Stimulated activated naive CD8-positive, alpha-beta T cell treated with anti-CD3 and anti-CD28 coated beads, Interleukin-15, Interleukin-2, amounts not matched to agents 100 ng/mL and 50 ng/mL, for 24 hours (primary cell): ENCODE results near the gene LPP.

Source experiments
- H3K27ac Mint-ChIP-seq: one replicate; pipeline ENCODE4 v1.8.0; 2021; ENCODE audit warnings: mild to moderate bottlenecking, mixed read lengths
- H3K27me3 Mint-ChIP-seq: one replicate; pipeline ENCODE4 v1.8.0; 2021; ENCODE audit warnings: mixed read lengths
- H3K36me3 Mint-ChIP-seq: one replicate; pipeline ENCODE4 v1.8.0; 2021; ENCODE audit warnings: low read depth, mixed read lengths
- H3K4me1 Mint-ChIP-seq: one replicate; pipeline ENCODE4 v1.8.0; 2021; ENCODE audit warnings: low read depth, mixed read lengths
- H3K4me3 Mint-ChIP-seq: one replicate; pipeline ENCODE4 v1.8.0; 2021; ENCODE audit warnings: mild to moderate bottlenecking, mixed read lengths
- H3K9me3 Mint-ChIP-seq: one replicate; pipeline ENCODE4 v1.8.0; 2021; ENCODE audit warnings: mixed read lengths

The LPP gene

DNA sequence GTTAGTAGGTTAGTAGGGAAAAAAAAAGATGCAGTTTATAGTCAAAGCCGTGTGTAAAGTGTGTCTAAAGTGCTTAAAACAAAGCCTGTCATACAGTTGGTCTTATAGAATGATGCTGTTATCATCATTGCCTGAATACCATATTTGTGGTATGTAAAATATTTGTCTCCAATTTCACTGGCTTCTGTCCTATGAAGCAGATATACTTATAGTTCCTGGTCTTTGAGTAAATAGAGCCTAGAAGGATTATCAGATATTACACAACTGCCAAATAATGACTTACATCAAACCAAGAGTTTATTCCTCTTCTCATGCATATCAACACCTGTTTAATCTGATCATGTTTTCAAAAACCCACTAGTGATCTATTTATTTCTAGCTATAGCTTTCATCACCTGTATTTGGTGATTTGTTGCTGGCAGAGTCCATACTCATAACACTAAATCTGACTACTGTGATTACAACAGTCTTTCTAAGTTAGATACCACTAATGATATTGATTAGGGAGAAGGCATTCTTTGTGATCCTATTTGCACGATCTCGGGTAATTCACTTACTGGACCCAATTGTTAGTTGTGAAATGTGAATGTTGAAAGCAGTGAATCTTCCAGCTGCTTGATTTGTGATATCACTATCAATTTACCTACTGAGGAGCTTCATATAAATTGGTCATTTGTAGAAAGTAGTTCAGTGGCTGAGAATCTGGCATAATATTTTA is 413.7 kb downstream of the LPP start:
- Mint-ChIP-seq H3K27me3 (no peaks in the 10 kb centered on the region), H3K9me3 (no peaks in the 10 kb centered on the region), H3K27ac (no peak overlapping the region), H3K4me3 (no peak overlapping the region), H3K36me3 (peaks cover 9% of the 10 kb centered on the region), H3K4me1 (peaks cover 9% of the 10 kb centered on the region)

DNA sequence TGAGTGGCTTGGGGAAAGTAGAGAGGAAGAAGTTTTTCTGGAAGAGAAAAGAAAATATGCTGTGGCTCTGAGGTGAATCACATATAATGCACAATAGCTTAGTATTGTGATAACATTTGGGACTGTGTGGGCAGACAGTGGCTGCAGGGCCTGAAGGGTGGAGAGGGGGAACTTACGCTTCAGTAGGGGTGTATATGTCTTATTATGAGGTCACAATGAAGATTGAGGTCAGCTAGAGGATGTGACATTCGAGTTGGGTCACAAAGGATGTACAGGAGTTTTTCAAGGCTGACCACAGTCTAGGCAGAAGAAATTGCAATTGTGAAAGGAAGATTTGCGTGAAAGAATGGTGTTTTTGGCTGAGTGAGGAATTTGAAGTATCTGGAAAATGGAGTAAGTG is 414.8 kb downstream of the LPP start:
- H3K27me3 Mint-ChIP-seq = no peaks in the 10 kb centered on the region
- no peak overlapping the region for H3K4me3 Mint-ChIP-seq
- peaks cover 12% of the 10 kb centered on the region for H3K4me1 Mint-ChIP-seq
- H3K9me3 Mint-ChIP-seq = no peaks in the 10 kb centered on the region
- no peak overlapping the region for H3K27ac Mint-ChIP-seq
- H3K36me3 Mint-ChIP-seq = peaks cover 5% of the 10 kb centered on the region

DNA sequence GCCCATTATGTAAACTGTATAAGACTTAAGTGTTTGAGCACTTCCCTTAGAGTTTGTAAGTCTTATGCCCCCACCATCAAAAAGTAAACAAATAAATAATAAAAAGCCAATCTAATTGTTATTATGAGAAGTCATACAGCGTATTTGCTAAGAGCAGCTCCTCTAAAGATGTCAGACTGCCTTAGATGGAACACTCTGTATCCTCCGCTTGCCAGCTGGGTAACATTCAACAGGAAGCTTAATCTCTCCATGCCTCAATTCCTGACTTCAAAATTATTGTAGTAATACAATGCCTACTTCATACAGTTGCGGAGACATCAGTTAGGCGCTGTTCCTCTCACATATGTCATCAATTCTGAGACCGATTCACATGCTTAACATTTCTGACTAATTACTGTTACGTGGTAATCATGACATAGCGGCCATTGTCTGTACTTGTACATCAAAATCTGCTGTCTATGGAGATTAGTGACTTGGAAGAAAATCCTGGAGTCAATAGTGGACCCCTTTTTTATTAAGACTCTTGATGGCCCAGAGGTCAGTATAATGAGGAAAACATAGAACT is 417.7 kb downstream of the LPP start:
- Mint-ChIP-seq H3K27me3 (no peaks in the 10 kb centered on the region), H3K36me3 (peaks cover 5% of the 10 kb centered on the region), H3K4me1 (peaks cover 12% of the 10 kb centered on the region), H3K27ac (no peak overlapping the region), H3K9me3 (no peaks in the 10 kb centered on the region), H3K4me3 (no peak overlapping the region)

DNA sequence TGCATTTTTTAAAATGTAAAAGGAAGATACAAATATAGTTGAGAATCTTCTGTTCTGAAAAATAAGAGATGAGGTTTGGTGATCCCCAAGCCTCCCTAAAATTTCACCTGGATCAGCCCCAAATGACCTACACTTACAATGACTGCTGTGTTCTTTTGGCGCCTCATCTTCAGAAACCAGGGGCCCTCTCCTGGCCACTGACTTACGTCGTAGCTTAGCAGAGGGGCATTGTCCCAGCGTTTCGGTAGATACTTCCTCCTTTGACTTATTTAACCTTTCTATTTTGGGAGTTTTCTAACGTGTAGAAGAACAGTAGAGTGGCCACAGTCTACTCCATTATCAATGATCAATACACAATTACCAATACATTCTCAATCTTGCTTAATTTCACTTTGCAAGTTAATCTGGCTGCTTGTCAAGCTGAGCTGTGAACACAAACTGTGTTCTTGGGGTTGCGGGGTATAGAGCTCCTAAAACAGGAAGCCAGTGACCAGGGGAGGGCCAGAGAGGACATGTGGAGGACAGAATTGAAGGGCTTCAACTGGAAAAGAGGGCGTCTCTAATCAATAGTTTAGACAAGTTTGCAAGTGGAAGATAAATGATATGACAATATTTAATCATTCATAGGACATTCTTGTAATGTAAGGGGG is 419.5 kb downstream of the LPP start:
- Mint-ChIP-seq H3K4me3 (no peak overlapping the region), H3K4me1 (peaks cover 18% of the 10 kb centered on the region), H3K27ac (no peak overlapping the region), H3K9me3 (no peaks in the 10 kb centered on the region), H3K27me3 (no peaks in the 10 kb centered on the region), H3K36me3 (peaks cover 5% of the 10 kb centered on the region)

DNA sequence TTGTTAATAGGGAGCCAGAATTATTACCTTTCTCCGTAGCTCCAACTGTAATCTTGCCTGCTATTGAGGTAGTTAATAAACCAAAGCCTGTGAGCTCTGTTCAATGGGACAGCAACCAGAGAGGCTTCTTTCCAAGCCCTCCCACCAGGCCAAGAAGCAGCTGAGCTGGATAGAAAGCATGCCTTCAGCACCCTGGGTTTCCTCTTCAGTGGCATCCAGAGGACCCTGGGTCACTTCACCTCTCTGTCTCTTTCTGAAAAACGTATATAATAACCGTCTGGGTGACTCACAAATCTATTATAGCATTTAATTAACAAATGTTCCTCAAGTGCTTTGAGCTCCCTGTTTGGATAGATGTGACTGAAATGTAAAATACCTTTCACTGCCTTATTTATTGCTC is 420.0 kb downstream of the LPP start:
- Mint-ChIP-seq H3K4me1 (peaks cover 18% of the 10 kb centered on the region), H3K36me3 (peaks cover 9% of the 10 kb centered on the region), H3K4me3 (no peak overlapping the region), H3K27me3 (no peaks in the 10 kb centered on the region), H3K9me3 (no peaks in the 10 kb centered on the region), H3K27ac (no peak overlapping the region)

DNA sequence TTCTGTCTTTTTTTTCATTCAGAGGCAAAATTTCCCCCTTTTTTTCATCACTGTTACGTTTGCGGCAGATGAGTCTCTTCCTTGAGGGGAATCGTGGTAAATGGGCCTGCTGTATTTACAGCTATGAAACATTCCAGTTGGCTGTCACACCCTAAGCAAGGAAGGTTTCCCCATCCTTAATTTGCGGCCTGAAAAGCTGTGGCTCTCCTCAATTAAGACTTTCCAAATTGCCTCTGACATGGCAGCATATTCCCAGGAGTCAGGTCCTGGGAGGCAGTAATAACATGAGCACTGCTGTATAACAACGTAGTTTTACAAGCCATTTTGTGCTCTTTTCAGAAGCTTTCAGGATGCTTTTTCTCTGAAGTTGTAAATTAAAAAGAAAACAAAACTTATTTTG is 420.9 kb downstream of the LPP start:
- no peaks in the 10 kb centered on the region for H3K27me3 Mint-ChIP-seq
- peaks cover 10% of the 10 kb centered on the region for H3K36me3 Mint-ChIP-seq
- no peaks in the 10 kb centered on the region for H3K9me3 Mint-ChIP-seq
- H3K4me1 Mint-ChIP-seq = peaks cover 23% of the 10 kb centered on the region
- H3K27ac Mint-ChIP-seq = no peak overlapping the region
- H3K4me3 Mint-ChIP-seq = no peak overlapping the region

DNA sequence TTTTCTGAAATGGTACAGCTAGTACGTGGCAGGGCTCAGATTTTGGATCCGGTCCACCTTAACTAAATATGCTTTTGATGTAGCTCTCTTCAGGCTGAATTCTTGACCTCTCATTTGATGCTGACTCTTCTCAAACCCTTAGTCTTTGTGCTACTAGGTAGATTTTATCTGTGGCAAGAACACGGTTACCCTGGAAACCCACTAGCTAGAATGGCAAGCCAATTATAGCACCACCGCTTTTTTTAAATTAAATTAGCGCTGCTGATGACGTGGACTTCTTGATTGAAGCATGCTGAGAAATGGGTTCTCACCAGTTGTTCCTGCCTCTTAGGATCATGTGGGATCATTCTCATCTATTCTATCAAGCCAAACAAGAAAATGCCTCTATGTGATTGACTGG is 421.5 kb downstream of the LPP start:
- no peak overlapping the region for H3K4me3 Mint-ChIP-seq
- no peaks in the 10 kb centered on the region for H3K9me3 Mint-ChIP-seq
- peaks cover 29% of the 10 kb centered on the region for H3K4me1 Mint-ChIP-seq
- H3K36me3 Mint-ChIP-seq = peaks cover 10% of the 10 kb centered on the region
- no peak overlapping the region for H3K27ac Mint-ChIP-seq
- no peaks in the 10 kb centered on the region for H3K27me3 Mint-ChIP-seq

DNA sequence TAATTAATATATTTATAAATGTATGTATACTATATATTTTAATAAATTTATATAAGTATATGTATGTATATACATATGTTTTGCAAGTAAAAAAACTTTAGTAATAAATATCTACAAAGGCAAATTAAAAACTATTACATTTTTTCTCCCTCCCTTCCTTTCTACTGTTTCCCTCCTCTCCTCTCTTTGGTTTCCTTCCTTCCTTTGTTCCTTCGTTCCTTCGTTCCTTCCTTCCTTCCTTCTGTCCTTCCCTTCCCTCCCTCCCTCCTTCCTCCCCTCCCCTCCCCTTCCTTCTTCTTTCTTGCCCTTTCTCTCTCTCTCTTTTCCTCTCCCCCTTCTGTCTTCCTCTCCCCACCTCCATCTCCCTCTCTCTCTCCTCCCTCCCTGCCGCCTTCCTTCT is 423.6 kb downstream of the LPP start:
- Mint-ChIP-seq H3K27me3 (no peaks in the 10 kb centered on the region), H3K4me1 (peaks cover 36% of the 10 kb centered on the region), H3K27ac (no peak overlapping the region), H3K9me3 (no peaks in the 10 kb centered on the region), H3K36me3 (peaks cover 5% of the 10 kb centered on the region), H3K4me3 (no peak overlapping the region)

DNA sequence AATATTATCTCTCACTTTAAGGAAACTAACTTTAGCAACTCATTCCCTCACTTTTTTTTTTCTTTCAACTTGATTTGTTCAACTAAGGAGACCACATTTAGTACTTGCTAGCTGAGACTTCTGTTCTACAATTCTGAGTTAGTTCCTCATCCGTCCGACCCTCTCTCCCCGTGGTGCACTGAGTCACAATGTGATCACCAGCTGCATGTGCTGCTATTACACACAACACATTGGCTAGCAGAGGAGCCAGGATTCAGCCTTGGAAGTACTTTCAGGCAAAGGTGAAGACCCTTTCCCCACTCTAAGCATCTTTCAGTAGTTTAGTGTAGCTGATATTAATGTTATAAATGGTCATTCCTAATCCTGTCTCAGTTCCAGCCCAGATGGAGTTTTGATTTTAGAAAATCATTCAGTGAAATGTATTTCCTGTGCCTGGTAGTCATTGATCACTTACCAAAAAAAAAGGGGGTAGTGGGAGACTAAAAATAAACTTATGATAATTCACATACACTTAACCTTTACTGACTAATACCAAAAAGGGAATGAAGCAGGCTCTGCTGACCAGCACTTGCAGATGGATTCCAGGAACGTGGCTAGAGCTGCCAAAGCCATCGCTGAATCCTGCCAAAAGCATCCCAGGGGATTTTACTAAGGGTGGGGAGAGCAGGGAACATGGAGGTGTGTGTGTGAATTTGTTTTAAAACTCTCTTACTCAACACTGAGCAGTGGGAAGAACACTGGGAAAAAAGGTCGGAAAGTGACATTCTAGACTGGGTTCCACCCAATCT is 424.8 kb downstream of the LPP start:
- Mint-ChIP-seq H3K4me1 (peaks cover 33% of the 10 kb centered on the region), H3K36me3 (peaks cover 5% of the 10 kb centered on the region), H3K4me3 (no peak overlapping the region), H3K27ac (peak overlapping the region; percentile 62), H3K9me3 (no peaks in the 10 kb centered on the region), H3K27me3 (no peaks in the 10 kb centered on the region)

DNA sequence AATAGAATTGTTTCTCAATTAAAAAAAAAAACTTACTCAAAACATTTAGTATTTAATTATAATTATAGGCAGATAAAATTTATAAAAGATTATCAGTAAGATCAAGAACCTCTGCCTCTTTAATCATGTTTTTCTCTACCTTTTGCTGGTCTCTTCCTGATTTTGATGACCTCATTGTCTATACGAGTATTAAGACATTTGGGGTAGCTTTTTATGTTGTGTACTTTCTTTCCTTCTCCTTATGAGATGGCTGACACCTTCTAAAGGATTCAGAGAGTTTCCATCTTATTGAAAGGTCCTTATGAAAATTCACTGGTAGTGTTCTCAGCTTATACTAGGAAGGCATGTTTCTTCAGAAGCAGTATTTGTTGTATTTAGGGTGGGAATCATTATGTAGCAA is 426.3 kb downstream of the LPP start:
- no peak overlapping the region for H3K4me3 Mint-ChIP-seq
- H3K9me3 Mint-ChIP-seq = no peaks in the 10 kb centered on the region
- H3K27me3 Mint-ChIP-seq = no peaks in the 10 kb centered on the region
- H3K27ac Mint-ChIP-seq = peak overlapping the region; percentile 33
- H3K4me1 Mint-ChIP-seq = peaks cover 33% of the 10 kb centered on the region
- H3K36me3 Mint-ChIP-seq = peaks cover 5% of the 10 kb centered on the region

DNA sequence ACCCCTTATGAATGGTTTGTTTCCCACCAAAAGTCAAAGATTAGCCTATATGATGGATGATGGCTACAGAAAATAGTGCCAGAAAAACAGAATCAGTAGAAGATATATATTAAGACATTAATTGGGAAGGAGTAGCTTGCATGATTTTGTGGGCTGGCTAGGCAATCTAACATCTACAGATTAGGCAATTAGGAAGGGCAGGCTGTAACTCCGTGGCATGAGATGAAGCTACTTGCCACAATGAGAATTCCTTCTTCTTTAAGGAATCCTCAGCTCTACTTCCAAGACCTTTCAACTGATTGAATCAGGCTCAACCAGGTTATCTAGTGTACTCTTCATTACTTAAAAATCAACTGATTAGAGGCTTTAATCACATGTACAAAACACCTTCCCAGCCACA is 426.7 kb downstream of the LPP start:
- Mint-ChIP-seq H3K4me1 (peaks cover 34% of the 10 kb centered on the region), H3K9me3 (no peaks in the 10 kb centered on the region), H3K4me3 (no peak overlapping the region), H3K27ac (no peak overlapping the region), H3K36me3 (peaks cover 5% of the 10 kb centered on the region), H3K27me3 (no peaks in the 10 kb centered on the region)

DNA sequence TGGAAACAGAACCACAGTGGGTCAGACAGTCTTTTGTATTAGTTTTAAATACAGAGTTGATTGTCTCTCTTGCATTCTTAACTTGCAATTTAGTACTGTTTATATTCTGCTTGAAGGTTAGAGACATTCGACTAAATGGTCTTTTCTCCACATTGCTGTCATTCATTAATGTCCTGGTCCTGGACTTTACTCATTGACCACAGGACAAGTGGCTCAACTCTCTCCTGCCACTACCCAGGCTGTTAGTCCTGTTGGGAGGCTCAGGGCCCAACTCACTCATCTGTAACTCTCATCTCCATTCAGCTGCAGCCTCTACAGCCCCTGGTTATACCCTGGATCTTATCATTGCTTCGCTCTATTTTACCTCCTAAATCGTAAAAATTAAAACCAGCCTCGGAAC is 427.4 kb downstream of the LPP start:
- Mint-ChIP-seq H3K27me3 (no peaks in the 10 kb centered on the region), H3K36me3 (peaks cover 5% of the 10 kb centered on the region), H3K9me3 (no peaks in the 10 kb centered on the region), H3K4me3 (no peak overlapping the region), H3K4me1 (peaks cover 41% of the 10 kb centered on the region), H3K27ac (no peak overlapping the region)

DNA sequence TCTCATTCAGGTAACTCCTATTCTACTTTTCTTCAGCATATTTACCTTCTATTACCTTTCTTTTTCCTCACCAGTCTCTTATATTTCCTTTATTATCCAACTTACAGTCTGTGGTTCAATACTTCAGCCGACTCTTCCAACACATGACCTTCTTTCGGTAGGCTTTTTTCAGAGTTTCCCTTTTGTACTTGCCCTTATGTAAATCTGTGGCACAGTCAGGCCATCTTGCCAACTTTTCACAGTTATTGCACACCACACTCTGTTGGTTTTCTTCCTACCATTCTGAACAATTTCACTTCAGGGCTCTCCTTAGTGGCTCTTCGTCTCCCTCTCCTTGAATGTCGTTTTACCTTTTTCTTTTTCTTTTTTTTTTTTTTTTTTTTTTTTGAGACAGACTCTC is 427.8 kb downstream of the LPP start:
- no peaks in the 10 kb centered on the region for H3K9me3 Mint-ChIP-seq
- no peak overlapping the region for H3K4me3 Mint-ChIP-seq
- H3K4me1 Mint-ChIP-seq = peaks cover 41% of the 10 kb centered on the region
- H3K27ac Mint-ChIP-seq = no peak overlapping the region
- H3K27me3 Mint-ChIP-seq = no peaks in the 10 kb centered on the region
- H3K36me3 Mint-ChIP-seq = peaks cover 5% of the 10 kb centered on the region

DNA sequence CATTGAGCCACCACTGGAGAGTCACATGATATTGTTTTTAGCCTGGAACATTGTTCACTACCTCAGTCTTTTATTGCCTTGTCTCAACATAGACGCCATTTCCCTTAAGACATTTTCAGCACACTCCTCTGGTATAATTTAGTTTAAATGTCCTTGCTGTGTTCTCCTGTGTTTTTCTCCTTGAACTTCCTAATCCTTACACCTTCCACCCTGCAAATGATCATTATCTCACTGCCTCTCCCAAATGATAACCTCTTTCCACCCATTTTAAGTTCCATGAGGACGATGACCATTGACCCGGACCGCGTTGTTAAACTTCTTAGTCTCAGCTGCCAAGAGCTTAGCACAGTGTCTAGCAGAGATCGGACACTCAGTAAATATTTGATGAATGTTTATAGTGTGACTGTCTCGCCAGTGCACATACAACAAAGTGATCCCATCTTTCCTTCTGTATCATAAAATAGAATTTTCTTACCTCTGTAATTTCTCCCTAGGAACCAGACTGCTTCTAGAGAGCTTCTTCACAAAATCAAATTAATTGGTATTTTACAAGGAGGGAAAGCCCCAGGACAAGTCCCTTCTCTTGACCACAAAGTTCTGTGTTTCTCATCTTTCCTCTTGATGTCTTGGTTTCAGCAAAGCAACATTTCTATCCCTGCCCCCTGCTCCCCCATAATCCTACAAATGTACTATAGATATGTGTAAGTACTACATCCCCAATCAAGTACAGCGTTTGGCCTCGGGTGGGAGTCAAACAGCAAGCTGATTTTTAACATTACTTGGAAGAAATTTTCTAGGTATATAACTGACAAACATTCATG is 429.6 kb downstream of the LPP start:
- no peaks in the 10 kb centered on the region for H3K27me3 Mint-ChIP-seq

More for the DNA sequence above, 429.6 kb downstream of the LPP start:
- Mint-ChIP-seq H3K36me3 (peaks cover 5% of the 10 kb centered on the region), H3K4me1 (peaks cover 36% of the 10 kb centered on the region), H3K27ac (no peak overlapping the region), H3K4me3 (no peak overlapping the region), H3K9me3 (no peaks in the 10 kb centered on the region)
